NCI-H510A (cell line): Measurements from ENCODE around the gene SCG5.
"Not testable (repeated sequence)": the region's sequence is repeated elsewhere in the genome, so short reads cannot be mapped to it uniquely, and the experiment has no call there.

Experiments used
- DNase-seq: peaks from one replicate; lab custom pipeline; 2025; lab: John Stamatoyannopoulos, UW

The SCG5 gene, protein sequence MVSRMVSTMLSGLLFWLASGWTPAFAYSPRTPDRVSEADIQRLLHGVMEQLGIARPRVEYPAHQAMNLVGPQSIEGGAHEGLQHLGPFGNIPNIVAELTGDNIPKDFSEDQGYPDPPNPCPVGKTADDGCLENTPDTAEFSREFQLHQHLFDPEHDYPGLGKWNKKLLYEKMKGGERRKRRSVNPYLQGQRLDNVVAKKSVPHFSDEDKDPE

DNA sequence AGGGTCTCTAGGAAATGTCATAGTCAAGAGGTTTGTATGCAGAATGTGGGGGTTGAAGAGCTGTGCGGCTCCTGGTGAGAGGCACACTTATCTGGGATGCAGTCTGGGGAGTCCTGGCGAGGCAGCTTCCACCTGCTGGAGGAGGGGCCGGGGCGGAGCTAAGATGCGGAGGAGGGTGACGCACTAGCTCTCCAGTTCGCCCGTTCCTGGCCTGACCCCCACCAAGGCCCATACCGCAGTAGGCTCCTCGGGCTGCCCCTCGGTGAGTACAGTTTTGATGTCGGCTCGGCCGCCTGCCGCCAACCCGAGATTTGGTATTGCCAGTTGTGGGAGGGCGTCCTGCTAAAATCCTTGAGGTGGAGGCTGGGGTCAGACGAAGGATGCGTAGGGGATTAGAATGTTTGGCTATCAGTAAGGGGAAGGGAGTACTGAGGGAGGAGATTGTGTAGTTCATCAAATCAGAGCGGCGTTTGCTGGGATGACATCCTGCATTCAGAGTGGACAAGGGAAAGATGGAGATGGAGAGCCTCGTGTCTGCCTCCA lies at the start of gene SCG5:
Gene SCG5, plus strand, starts transcription at position 194 of the 543 bp plus-strand sequence. CDS start 1,883 bp downstream, outside the sequence.
- DNase-seq, result peak; percentile 80

DNA sequence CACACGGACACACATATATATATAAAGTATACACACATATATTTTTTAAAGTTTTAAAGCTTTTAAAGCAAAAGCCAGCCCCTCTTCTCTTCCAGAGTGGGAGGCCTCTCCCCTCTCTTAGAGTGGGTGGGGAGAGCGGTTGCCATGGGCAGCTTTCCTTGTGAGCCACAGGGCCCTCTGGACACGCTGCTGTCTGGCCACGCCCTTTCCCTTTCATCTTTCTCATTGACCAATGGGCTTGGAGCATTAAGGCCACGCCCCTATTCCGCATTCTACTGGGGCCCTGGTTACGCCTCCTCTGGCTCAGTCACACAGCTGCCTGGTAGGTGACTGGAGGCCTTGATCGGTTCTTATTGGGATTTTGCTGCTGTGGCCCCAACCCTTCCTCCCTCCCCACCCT lies 48.4 kb upstream of the SCG5 start, which contains the start of gene GOLGA8N:
Gene GOLGA8N, plus strand, starts transcription at position 306 of the 400 bp plus-strand sequence.
- not testable (repeated sequence) for DNase-seq

DNA sequence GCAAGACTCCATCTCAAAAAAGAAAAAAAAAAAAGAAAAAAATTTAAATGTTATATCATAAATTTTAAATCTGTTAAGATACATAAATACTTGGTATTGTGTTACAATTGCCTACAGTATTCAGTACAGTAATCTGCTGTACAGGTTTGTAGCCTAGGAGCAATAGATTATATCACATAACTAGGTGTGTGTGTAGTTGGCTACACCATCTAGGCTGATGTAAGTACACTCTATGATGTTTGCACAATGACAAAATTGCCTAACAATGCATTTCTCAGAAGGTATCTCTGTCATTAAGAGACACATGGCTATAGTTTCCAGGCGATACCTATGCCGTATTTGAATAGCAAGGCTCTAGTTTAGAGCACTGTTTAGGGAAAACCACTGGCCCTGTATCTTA lies 32.0 kb upstream of the SCG5 start:
- DNase-seq, result not testable (repeated sequence)

DNA sequence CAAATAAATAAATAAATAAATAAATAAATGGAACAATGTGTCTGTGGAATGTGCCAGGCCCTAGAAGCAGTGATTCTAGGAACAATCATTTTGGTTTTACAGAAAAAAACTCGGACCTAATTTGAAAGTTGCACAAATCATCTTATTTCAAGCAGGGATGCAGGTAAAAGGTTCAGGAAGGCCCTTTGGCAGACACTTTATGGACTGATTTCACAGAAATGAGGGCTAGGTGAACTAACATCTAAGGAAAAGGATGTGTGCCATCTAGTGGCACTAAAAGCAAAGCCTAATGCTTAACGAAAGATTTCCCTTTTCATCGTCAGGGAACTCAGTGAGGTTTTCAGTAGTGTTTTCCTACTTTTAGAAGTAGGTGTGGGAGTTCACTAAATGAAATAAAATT lies 30.8 kb upstream of the SCG5 start:
- DNase-seq, result not testable (repeated sequence)

DNA sequence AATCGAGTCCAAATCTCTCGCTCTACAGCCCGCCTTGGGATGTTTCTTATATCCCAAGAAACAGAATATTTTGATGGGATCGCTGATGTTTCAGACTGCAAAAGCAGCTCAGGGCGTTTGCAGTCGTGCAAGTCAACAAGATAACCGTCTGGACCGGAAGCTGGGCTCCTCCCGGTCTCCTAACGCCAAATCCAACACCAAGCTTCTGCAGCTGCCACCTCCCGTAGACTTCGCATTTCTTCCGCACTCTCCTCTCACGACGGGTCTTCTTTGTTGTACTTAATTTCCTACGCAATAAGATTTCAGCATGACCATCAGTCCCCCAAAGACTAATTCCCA lies 26.8 kb upstream of the SCG5 start:
- DNase-seq, result not testable (repeated sequence)

DNA sequence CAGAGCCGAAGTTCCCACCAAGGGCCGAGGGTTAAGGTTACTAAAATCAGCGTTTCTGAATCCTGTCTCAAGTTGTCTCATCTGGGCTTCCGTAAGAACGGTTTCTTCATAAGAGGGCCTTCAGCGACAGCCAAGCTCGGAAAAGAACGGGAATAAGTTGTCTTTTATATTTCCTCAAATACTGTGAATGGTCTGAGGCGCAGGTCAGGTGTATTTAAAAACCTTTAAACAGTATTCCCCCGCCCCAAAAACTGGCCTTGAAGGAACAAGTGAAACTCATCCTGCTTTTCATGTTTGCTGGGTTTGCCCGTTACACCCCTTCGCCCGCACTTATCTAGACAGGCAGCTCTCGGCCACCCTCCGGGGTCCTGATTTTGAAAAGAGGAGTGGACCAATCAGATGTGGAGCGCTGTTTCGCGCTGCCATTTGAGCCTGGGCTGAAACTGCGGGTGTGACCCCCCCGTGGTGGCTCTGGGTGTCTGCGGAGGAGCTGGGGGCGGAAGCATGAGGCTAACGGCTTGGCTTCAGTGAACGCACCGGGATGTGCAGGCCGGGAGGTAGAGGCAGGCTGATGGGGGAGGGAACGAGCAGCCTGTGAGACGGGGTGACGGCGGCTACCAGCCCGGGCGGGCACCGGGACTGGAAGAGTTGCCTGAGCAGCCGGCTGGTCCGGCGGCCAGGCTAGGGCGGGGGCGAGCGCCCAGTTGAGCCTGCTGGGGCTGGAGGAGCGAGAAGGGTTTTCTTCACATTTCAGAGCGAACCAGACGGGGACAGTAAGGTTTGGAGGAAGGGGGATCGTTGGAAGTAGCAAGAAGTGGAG lies 26.2 kb upstream of the SCG5 start, which contains the start of gene ARHGAP11A:
Gene ARHGAP11A, plus strand, starts transcription at position 454 of the 820 bp plus-strand sequence. CDS start 708 bp downstream, outside the sequence.
- not testable (repeated sequence) for DNase-seq

DNA sequence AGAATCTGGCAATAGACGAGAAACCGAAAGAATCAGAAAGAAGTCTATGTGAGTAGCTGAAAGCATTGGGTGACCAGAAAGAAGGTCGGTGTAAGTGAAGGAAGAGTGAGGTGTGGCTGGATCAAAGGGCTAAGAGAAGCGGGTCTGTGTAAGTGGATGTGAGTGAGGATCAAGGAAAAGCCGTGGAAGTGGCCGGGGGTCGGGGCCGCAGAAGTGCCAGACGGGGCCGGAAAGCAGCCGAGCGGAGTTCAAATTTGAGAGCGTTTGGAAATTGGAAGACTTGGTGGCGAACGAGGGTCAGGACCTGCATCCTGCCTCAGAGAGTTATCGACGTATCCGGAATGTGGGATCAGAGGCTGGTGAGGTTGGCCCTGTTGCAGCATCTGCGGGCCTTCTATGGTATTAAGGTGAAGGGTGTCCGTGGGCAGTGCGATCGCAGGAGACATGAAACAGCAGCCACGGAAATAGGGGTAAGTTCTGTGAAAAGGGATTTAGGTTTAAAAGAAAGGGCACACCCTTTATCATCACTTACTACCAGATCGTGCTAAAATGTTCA lies 25.6 kb upstream of the SCG5 start:
- DNase-seq, result not testable (repeated sequence)

DNA sequence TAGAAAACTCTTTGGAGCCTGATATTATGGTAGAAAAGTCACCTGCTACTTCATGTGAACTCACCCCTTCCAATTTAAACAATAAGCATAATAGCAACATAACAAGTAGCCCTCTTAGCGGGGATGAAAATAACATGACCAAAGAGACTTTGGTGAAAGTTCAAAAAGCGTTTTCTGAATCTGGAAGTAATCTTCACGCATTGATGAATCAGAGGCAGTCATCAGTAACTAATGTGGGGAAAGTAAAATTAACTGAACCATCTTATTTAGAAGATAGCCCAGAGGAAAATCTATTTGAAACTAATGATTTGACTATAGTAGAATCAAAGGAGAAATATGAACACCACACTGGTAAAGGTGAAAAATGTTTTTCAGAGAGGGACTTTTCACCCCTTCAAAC lies 5.1 kb upstream of the SCG5 start:
- DNase-seq, result no peak

DNA sequence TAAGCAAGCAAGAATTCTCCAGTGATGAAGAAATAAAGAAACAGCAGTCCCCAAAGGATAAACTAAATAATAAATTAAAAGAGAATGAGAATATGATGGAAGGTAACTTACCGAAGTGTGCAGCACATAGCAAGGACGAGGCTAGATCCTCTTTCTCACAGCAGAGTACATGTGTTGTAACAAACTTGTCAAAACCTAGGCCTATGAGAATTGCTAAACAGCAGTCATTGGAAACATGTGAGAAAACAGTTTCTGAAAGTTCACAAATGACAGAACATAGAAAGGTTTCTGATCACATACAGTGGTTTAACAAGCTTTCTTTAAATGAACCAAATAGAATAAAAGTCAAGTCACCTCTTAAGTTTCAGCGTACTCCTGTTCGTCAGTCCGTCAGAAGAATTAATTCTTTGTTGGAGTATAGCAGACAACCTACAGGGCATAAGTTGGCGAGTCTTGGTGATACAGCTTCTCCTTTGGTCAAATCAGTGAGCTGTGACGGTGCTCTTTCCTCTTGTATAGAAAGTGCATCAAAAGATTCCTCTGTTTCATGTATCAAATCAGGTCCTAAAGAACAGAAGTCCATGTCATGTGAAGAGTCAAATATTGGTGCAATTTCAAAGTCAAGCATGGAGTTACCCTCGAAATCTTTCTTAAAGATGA lies 4.5 kb upstream of the SCG5 start:
- no peak for DNase-seq

DNA sequence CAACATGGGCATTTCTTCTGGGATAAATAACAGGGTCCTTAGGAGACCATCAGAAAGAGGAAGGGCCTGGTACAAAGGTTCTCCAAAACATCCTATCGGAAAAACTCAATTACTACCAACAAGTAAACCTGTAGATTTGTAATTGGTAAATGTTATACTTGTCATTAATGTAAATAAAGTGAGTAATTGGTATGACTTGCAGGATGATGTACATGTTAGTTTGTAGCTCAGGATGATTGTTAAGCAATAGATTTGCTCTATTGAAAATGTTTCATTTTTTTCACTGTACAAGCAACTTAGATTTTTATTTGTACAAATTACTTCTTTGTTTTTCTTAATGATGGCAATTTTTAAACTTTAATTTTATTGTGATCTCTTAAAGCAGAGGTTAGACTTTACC lies 3.8 kb upstream of the SCG5 start:
- no peak for DNase-seq

DNA sequence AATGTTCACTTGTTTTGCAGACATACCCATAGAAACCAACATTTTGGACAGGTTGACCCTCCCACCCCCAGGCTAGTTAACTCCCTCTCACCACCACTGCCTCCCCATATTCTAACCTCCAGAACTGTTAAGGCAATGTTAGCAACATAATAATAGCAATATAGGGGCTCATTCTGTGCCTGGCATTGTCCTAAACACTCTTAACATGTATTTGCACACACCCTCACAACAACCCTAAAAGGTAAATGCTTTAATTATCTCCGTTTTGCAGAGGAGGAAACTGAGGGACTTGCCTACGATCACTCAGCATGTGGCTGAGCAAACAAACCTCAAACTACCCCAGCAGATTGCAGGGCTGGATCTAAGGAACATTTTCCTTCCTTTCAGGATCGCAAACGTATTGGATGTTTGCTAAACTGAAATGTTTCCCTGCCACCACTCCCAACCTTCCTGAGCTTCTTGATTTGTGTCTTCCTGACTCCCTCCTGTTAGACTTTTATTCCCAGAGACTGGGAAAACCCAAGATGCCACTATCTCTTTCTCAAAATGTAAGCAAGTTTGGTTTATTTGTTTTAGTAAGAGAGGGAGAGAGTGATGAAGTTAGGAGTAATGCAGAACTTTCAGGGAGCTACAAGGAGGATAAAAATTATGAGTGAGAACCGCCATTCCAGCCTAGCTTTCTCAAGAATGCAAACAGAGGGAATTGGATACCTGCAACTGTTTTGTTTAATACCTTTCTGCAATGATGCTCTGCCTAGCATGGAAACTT lies 1.3 kb downstream of the SCG5 start:
- no peak for DNase-seq

DNA sequence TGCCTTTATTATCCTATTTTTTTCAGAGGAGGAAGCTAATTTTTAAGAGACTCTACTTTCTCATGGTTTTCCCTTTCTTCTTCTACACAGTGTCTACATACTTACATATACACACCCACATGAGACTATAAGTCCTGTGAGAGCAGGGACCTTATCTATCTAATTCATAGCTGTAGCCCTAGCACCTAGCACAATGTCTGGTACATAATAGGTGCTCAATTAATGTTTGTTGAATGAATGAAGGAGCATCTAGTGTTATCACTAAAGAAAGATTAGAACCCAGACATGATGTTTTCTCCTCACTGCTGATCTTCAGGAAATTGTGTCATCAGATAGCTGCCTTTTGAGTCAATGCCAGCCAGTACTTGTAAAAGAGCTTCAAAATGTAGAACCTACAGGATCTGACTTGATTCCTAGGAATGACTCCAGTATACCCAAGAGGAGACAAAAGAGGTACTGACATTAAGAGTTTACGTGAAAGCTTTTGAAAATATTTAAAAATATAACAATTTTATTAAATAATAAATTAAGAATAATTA lies 2.5 kb downstream of the SCG5 start:
- DNase-seq, result no peak

DNA sequence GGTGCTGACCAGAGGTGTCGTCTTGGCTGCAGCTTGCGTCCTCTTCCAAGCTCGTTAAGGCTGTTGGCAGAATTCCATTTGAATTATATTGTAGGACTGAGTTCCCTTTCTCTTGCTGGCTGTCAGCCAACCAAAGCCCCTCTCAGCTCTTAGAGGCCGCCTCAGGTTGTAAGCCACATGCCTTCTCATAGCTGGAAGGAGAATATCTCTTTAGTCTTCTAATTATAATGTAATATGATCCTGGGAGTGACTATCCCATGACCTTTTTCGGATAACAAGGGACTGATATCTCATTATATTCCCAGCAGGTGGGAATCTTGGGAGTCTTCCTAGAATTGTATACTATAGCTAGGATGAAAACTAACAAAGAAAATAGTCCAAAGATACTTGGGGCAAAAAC lies 4.8 kb downstream of the SCG5 start:
- DNase-seq, result peak; percentile 5

DNA sequence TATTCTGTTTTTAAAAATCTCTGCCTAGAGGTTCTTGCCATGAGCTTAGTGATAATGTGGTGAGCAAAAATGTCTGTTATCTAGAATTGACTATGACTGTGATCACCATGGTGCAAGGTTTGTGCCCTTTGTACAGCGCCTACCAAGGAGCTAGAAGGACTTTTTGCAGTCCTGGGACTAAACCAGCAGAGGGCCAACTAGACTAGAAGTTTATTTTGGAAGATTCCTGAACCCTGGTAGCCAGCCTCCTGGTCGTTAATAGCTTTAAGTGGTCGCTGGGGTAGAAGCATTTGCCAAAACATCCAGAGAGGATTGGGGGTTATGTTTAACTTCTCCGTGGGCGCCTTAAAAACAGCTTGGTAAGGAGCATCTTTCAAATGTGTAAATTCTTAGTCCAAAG lies 7.8 kb downstream of the SCG5 start:
- DNase-seq, result no peak

DNA sequence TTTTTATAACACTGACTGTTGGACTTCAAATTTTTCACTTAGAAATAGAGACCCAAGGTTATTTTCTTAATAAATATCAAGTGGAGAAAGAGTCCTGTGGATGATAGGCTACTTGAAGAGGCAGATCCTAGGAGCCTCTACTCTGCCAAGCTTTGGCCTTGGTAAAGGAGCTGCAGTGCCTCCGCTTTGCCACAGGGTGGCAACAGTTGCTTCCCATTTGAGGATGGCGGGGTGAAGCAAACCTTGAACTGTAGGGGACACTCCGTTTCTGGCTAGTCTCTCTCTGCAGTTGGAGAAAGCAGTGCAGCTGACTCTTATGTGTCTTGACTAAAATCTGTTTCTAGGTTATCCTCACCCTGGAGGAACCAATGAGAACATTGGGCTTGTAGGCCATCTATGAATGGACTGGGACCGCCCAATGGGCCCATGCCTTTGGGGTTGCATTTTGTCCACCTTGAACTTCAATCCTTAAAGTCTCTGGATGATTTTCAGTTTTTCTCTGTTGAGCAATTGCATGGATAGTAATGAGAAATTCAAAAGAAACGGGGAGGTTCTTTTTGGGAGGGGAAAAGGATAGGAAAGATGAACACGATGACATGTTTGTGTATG lies 9.8 kb downstream of the SCG5 start:
- peak; percentile 14 for DNase-seq

DNA sequence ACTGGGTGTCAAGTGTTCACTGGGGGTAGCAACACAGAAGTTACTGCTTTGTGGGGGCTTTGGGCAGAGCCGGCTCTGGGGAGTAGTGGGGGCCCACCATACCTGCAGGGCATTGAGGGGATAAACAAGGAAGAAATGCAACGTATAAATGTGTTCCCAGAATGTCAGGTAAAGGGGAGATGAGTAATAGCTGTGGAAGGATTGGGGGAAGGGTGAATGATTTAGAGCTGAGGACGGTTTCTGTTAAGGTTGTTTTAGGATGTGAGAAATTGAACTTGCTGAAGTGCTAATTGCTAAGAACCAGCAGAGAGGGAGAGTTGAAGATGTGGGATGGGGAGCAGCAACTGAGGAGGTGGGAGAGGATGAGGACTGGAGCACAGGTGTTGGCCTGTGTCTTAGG lies 10.7 kb downstream of the SCG5 start:
- no peak for DNase-seq

DNA sequence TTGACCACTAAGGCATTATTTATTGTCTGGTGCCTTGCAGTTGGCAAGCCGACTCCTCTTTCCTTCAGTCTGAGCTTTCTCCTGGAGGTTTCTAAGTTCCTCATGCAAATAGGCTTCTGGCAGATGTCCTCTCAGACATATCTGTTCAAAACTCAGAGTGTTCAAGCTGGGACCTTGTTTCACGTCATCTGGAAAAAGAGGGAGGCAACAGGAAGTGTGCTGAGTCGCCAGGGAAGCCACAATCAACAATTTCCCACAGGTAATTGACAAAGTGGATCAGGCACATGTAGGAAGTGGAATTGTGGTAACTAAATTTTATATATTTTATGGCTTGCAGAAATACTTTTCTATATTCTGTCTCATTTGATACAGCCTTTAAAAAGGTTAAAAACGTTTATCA lies 14.6 kb downstream of the SCG5 start:
- no peak for DNase-seq

DNA sequence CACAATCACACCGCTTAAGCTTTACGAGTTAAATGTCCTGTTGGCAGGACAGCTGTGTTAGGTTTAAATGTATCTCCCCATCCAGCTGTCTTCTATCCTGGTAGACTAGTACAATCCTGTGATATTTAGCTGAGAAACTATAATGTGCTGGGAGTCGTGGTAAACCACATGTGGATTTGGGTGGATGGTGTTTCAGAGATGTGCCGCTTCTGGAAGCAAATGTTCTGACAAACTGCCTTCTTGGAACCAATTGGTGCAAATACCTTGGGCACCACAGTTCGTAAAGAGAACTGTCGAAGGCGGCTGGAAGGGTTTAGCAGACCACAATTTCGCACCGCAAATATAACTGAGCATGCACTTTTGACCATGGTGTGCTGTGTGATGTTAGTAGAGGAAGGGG lies 15.0 kb downstream of the SCG5 start:
- no peak for DNase-seq

DNA sequence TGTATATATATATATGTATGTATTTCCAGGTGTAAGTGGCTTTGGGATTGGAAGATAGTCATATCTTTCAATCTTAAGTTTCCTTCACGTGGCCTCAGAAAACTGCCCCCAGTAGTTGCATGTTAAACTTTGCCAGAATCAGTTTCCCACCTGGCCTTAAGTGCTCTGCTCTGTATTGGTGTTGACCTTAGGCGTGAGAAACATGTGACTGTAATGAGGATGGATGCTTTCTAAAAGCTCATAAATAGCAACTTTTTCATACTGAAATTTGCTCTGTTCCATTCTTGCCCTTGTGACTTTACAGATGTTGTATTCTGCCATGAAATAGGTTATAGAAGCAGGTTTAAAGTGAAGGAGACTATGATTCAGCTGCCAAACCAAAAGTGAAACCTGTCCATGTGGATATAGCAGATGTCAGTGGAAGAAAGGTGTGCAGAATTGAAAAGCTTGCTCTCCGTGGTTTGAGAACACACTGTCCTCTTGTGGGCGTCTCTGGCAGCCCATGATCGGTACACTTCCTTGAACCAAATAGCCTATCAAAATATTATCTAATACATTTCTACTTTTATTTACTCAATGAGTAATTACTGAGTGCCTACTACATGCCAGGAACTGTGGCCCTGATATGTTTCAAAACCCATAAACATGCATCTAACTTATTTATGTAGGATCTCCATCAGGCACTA lies 15.8 kb downstream of the SCG5 start:
- DNase-seq, result no peak

DNA sequence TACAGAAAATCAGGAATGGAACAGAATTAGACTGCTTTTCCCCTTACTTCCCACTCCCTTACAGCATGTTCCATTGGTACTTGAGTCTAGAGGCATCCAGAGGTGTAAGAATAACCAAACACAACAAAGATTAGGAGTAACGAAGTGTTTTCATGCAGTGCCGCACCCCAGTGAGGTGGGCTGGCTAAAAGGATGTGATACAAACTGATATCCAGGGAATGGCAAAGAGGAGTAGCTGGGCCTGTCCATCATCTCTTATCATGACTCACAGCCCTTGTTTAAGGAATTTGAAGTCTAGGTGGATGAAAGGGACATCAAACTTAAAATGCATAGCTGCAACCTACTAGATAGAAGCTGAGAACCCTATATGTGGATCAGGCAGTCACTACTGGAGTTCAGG lies 16.4 kb downstream of the SCG5 start:
- no peak for DNase-seq
